Adipocyte (in vitro differentiated cells): ENCODE data around the gene FASTKD3.

Experiments used
- DNase-seq: peaks from one replicate; pipeline ENCODE4 v3.0.0-alpha.2; 2015; ENCODE audit warnings: low read depth
- H3K27me3 ChIP-seq: replicated peaks from 2 replicates; pipeline ENCODE4 v1.7.0; 2013; ENCODE audit warnings: mild to moderate bottlenecking, low read length, moderate library complexity; ENCODE audit not compliant: control insufficient read depth, insufficient read depth
- H3K36me3 ChIP-seq: 2 replicates; pipeline ENCODE4 v1.7.0; 2013; ENCODE audit warnings: low read length, mild to moderate bottlenecking, moderate library complexity; ENCODE audit not compliant: control insufficient read depth, insufficient read depth, severe bottlenecking
- H3K4me1 ChIP-seq: 2 replicates; pipeline ENCODE4 v1.7.0; 2013; ENCODE audit warnings: mild to moderate bottlenecking, low read length, moderate library complexity; ENCODE audit not compliant: control insufficient read depth, insufficient read depth
- H3K4me3 ChIP-seq: 2 replicates; pipeline ENCODE4 v1.7.0; 2013; ENCODE audit warnings: mild to moderate bottlenecking, low read length, moderate library complexity
- H3K9ac ChIP-seq: 2 replicates; pipeline ENCODE4 v1.7.0; 2013; ENCODE audit warnings: mild to moderate bottlenecking, low read length, moderate library complexity
- H3K9me3 ChIP-seq: 2 replicates; pipeline ENCODE4 v1.7.0; 2013; ENCODE audit warnings: mild to moderate bottlenecking, low read length, moderate library complexity; ENCODE audit not compliant: control insufficient read depth

FASTKD3 gene

DNA sequence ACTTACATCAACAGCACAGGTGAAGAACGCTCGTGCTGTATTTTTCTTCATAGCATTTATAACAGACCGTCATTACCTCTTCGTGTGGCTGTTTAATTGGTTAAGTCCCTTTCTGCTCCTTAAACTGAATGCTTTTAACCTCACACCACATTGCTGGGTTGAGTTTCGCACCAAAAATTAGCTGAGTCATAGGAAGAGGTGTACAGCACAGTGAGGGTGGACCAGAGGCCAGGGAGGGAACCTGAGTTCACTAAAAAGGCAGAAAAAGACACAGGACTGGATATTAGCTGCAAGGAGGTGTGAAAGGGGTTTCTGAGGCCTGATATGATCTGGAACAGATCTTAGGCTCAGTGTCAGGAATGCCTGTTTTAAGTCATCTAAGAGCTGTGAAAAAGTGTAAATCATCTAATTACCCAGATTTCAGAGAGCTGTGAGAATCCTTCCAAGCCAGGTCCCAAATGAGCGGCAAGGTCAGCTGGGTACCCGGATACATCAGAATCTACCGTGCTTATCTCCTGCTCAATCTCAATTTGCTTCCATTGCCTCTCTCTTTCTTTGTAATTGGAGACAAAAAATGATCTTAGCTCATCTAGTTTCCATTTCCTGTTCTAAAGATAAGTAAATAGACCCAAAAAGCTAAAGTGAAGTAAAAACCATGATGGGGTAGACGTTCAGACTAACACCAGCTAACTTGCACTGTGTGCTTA, 10.8 kb downstream of the FASTKD3 start:
- no peak overlapping the region for H3K4me3 ChIP-seq
- no peak overlapping the region for H3K9ac ChIP-seq
- H3K9me3 ChIP-seq = no peaks in the 10 kb centered on the region
- no peak for DNase-seq
- no peaks in the 10 kb centered on the region for H3K27me3 ChIP-seq
- H3K36me3 ChIP-seq = peaks cover 41% of the 10 kb centered on the region
- no peaks in the 10 kb centered on the region for H3K4me1 ChIP-seq

DNA sequence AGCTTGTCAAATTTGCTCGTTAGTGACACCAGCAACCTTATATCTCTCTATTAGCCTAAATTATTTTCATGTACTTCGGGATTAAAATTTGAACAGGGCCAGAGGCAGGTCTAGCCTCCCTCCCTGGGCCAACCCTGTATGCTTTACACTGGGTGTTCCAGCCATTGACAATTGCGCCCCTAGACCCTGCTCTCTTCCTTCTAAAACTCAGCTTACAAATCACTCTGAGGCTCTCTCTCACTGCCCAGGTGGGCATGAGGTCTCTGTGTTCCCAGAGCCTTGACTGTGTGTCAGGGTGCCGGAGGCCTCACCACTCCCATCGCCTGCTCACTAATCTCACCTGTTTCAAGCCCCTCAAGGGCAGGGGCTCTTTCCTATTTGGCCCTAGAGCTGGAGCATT, 11.5 kb downstream of the FASTKD3 start:
- no peak for DNase-seq
- Histone ChIP-seq H3K4me1 (peaks cover 7% of the 10 kb centered on the region), H3K9ac (no peak overlapping the region), H3K36me3 (peaks cover 34% of the 10 kb centered on the region), H3K27me3 (no peaks in the 10 kb centered on the region), H3K4me3 (no peak overlapping the region), H3K9me3 (no peaks in the 10 kb centered on the region)

DNA sequence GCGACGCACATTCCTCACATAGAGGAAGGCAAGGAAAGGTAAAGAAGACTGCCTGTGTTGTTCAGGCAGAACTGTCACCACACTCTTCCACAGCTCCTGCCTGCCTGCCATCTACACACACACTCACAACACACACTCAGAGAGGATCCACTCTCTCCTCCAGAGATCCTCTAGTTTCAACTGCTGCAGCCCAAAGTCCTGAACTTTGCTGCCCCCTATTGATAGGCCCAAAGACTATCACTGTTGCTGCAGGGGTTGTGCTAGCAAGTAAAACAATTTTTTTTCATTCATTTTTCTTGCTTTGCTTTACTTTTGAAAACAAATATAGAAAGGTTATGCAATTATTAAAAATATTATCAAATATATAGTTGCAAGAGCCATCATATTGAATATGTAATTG, 12.0 kb downstream of the FASTKD3 start:
- no peak overlapping the region for H3K4me3 ChIP-seq
- peaks cover 9% of the 10 kb centered on the region for H3K4me1 ChIP-seq
- DNase-seq = peak; percentile 62
- H3K27me3 ChIP-seq = no peaks in the 10 kb centered on the region
- H3K9me3 ChIP-seq = no peaks in the 10 kb centered on the region
- no peak overlapping the region for H3K9ac ChIP-seq
- peaks cover 28% of the 10 kb centered on the region for H3K36me3 ChIP-seq

- Histone ChIP-seq H3K27me3 (peaks cover 6% of the 10 kb centered on the region), H3K9me3 (no peaks in the 10 kb centered on the region), H3K4me1 (peaks cover 9% of the 10 kb centered on the region), H3K4me3 (no peak overlapping the region), H3K36me3 (peaks cover 18% of the 10 kb centered on the region), H3K9ac (no peak overlapping the region)
- DNase-seq = no peak
Observed at GRCh38 chr5:7855611-7856010, 13.2 kb downstream of the FASTKD3 start.

DNA sequence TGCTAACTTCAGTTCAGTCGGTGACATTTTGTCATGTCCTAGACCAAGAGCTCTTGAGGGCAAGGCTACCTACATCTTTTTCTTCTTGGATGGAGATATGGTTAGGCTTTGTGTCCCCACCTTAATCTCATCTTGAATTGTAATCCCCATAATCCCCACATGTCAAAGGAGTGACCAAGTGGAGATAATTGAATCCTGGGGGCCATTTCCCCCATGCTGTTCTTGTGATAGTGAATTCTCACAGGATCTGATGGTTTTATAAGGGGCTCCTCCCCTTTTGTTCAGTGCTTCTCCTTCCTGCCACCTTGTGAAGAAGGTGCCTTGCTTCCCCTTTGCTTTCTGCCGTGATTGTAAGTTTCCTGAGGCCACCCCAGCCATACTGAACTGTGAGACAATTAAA, 15.8 kb downstream of the FASTKD3 start:
- Histone ChIP-seq H3K36me3 (no peaks in the 10 kb centered on the region), H3K9me3 (no peaks in the 10 kb centered on the region), H3K27me3 (peaks cover 23% of the 10 kb centered on the region), H3K4me3 (no peak overlapping the region), H3K9ac (no peak overlapping the region), H3K4me1 (peaks cover 9% of the 10 kb centered on the region)
- no peak for DNase-seq

DNA sequence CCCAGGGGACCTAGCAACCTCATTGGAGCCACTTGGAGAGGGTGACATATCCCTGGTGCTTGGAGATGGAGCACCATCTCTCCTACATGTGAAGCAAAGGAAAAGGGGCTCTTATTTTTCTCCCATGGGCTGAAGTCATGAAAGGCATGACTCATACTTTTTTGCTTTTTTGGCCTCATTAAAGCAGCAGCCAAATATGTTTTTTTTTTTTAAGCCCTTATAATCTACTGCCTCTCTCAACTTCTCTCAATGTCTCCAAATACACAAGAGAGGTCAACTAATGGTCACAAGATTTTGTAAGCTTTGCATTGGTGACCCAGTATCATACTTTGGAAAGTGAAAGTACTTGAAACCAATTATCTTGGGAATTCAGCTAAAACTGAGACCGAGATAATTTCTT, 16.3 kb downstream of the FASTKD3 start:
- peaks cover 9% of the 10 kb centered on the region for H3K4me1 ChIP-seq
- H3K9ac ChIP-seq = no peak overlapping the region
- H3K9me3 ChIP-seq = no peaks in the 10 kb centered on the region
- no peak overlapping the region for H3K4me3 ChIP-seq
- peak; percentile 29 for DNase-seq
- peaks cover 26% of the 10 kb centered on the region for H3K27me3 ChIP-seq
- no peaks in the 10 kb centered on the region for H3K36me3 ChIP-seq

GRCh38 chr5:7851617-7852289, 17.1 kb downstream of the FASTKD3 start:
- Histone ChIP-seq H3K4me1 (peaks cover 9% of the 10 kb centered on the region), H3K9me3 (no peaks in the 10 kb centered on the region), H3K27me3 (peaks cover 34% of the 10 kb centered on the region), H3K36me3 (no peaks in the 10 kb centered on the region), H3K9ac (no peak overlapping the region), H3K4me3 (no peak overlapping the region)
- DNase-seq = no peak

DNA sequence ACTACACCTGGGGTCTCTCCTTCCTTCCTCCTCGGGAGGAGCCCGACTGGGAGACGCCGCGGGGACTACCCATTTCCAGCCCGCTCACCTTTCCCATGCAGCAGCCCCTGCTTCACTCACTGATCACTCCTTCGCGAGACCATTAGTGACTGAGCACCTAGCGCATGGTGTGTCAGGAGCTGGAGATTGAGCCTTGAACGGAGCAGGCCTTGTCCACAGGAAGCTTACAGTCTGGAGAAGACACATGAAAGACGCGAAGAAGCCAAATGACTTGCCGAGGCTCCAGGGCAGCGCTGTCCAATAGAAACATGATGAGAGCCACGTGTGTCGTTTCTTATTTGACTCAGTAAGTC, 17.6 kb downstream of the FASTKD3 start:
- H3K9me3 ChIP-seq = no peaks in the 10 kb centered on the region
- H3K27me3 ChIP-seq = peaks cover 39% of the 10 kb centered on the region
- H3K9ac ChIP-seq = no peak overlapping the region
- peaks cover 9% of the 10 kb centered on the region for H3K4me1 ChIP-seq
- DNase-seq = no peak
- H3K36me3 ChIP-seq = no peaks in the 10 kb centered on the region
- H3K4me3 ChIP-seq = no peak overlapping the region

GRCh38 chr5:7850395-7851239, 18.2 kb downstream of the FASTKD3 start, which contains the start of gene CFAP90:
Gene CFAP90 (minus strand): TSS chr5:7851133. CDS start chr5:7851021, 112 bp downstream.
- Histone ChIP-seq H3K9me3 (no peaks in the 10 kb centered on the region), H3K4me3 (peak within 1 kb of the TSS; percentile 54), H3K4me1 (peaks cover 9% of the 10 kb centered on the region), H3K27me3 (peaks cover 45% of the 10 kb centered on the region), H3K36me3 (no peaks in the 10 kb centered on the region), H3K9ac (no peak within 1 kb of the TSS)
- DNase-seq = peak; percentile 67

GRCh38 chr5:7849681-7850394, 19.0 kb downstream of the FASTKD3 start:
- peak; percentile 27 for DNase-seq
- peaks cover 51% of the 10 kb centered on the region for H3K27me3 ChIP-seq
- no peak overlapping the region for H3K4me3 ChIP-seq
- no peak overlapping the region for H3K9ac ChIP-seq
- no peaks in the 10 kb centered on the region for H3K9me3 ChIP-seq
- peaks cover 9% of the 10 kb centered on the region for H3K4me1 ChIP-seq
- H3K36me3 ChIP-seq = no peaks in the 10 kb centered on the region

- peaks cover 9% of the 10 kb centered on the region for H3K4me1 ChIP-seq
- no peak for DNase-seq
- H3K36me3 ChIP-seq = no peaks in the 10 kb centered on the region
- no peak overlapping the region for H3K4me3 ChIP-seq
- no peak overlapping the region for H3K9ac ChIP-seq
- peaks cover 66% of the 10 kb centered on the region for H3K27me3 ChIP-seq
- no peaks in the 10 kb centered on the region for H3K9me3 ChIP-seq
Observed at GRCh38 chr5:7848296-7848695, 20.5 kb downstream of the FASTKD3 start.
